ENCODE data around the gene MOGAT1. TPM values are rescaled to one million over a fixed set of nuclear protein-coding genes. Genes with fewer than 3 reads are reported as not detected.

The MOGAT1 gene
- not detected in 2 replicates for total RNA-seq (2011; cell fraction: chromatin; rRNA removed; ENCODE audit: low replicate concordance)
- not detected in 2 replicates for total RNA-seq (2011; cell fraction: nucleolus; rRNA removed)
- total RNA-seq (2011; cell fraction: nucleoplasm; rRNA removed): not detected in 2 replicates
- total RNA-seq (2014; rRNA removed): not detected in 2 replicates
- not detected in 2 replicates for total RNA-seq (2014; rRNA removed; fragmentation: Illumina TruSeq; extraction: Trizol)
- total RNA-seq (2015; rRNA removed; fragmentation: Illumina TruSeq; extraction: Trizol): not detected in 2 replicates
- total RNA-seq (2021): not detected in 2 replicates
- not detected in 2 replicates for polyA plus RNA-seq (2011; rRNA removed)
- not detected in 2 replicates for polyA plus RNA-seq (2011; cell fraction: cytosol; rRNA removed)
- not detected in 2 replicates for polyA plus RNA-seq (2011; cell fraction: nucleus; rRNA removed)
- polyA plus RNA-seq (2012): not detected in 2 replicates
- polyA plus RNA-seq (2014; fragmentation: Illumina TruSeq; extraction: Trizol): not detected in 2 replicates
- not detected for polyA plus RNA-seq (2014; fragmentation: Nextera tagmentation; extraction: Ambion mirVana)
- not detected in 2 replicates for polyA plus RNA-seq (2014; rRNA removed)
- polyA minus RNA-seq (2011; rRNA and poly(A)+ RNA removed): not detected in 2 replicates
- polyA minus RNA-seq (2011; cell fraction: cytosol; rRNA and poly(A)+ RNA removed): not detected in 2 replicates
- not detected in 2 replicates for polyA minus RNA-seq (2011; cell fraction: nucleus; rRNA and poly(A)+ RNA removed)
- Bru-seq, nascent RNA: percentile 4 among the genes with signal in this experiment
- percentile 8 among the genes with signal in this experiment for BruChase-seq, experiment 1, labeled RNA remaining after a 2-hour chase
- BruChase-seq, experiment 2, labeled RNA remaining after a 6-hour chase: percentile 12 among the genes with signal in this experiment
- long read RNA-seq, experiment 1: 0 reads
- long read RNA-seq, experiment 2: 0 reads
- long read RNA-seq, experiment 3: 0 reads

DNA sequence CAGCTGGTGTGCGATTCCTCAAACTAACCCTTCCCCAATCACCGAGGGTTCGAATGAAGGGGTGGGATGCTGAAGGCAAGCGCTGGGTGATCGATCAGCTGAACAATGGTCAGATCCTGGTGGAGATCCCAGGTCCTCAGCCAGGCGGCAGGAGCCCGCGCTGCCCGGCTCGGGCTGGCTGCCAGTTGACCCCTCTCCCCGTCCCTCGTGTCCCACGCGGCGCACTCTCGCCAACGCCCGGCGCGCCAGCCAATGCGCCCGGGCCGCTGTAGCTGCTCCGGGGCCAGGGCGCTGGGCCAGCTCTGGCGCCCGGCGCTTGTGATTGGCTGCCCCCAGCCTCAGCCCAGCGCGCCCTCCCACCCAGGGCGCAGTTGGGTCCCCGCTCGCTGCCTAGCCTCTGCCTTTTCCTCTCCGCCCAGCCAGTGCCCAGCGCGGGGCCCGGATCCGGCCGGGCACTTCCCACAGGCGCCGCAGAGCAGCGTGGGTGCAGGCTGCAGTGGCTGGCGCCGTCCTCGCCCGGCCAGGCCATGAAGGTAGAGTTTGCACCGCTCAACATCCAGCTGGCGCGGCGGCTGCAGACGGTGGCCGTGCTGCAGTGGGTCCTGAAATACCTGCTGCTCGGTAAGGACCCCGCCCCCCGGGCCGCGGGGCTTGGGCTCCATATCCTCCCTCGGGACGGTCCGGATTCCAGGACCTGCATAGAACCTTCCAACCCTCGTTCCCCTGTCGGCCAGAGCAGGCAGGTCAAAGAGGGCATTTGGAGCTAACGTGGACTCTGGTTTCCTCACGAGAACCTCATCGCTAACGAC is at the start of gene MOGAT1:
Gene MOGAT1 (plus strand): TSS at position 400 of the 809 bp plus-strand sequence. CDS start 128 bp downstream, at position 528.
- Histone ChIP-seq H3K36me3 (ENCODE audit: control insufficient read depth, insufficient read depth, low read length) (no peaks in the 10 kb centered on the region), H3K79me2 (ENCODE audit: control insufficient read depth, insufficient read depth, low read length) (no peaks in the 10 kb centered on the region), H3K9me3 (replicated peaks; ENCODE audit: control insufficient read depth, insufficient read depth, low read depth, low read length) (no peaks in the 10 kb centered on the region), H3K4me1 (replicated peaks in 1 of 2; ENCODE audit: control insufficient read depth in 2 of 2, insufficient read depth in 2 of 2, low read length in 2 of 2) (peaks cover 6 to 8% of the 10 kb centered on the region in 2 experiments; a peak in 3 of 5 replicates), H3K27ac (ENCODE audit: extremely low read depth, low read depth, low read length) (no peak within 1 kb of the TSS), H3K4me2 (ENCODE audit: insufficient read depth, low read length) (no peak within 1 kb of the TSS; the same call in 1 of the 2 replicates), H3K27me3 (ENCODE audit: control insufficient read depth in 2 of 2, insufficient read depth in 2 of 2, low read length in 2 of 2) (no peaks in the 10 kb centered on the region), H3K9me1 (ENCODE audit: control insufficient read depth, insufficient read depth, low read length) (no peaks in the 10 kb centered on the region), H3K9ac (ENCODE audit: insufficient read depth in 1 of 2, low read depth in 2 of 2, low read length in 2 of 2) (no peak within 1 kb of the TSS), H2AFZ (ENCODE audit: low read depth, low read length) (peak within 1 kb of the TSS; percentile 24; the same call in 1 of the 2 replicates), H3K4me3 (no peak within 1 kb of the TSS), H4K20me1 (replicated peaks; ENCODE audit: control insufficient read depth, insufficient read depth, low read length) (no peaks in the 10 kb centered on the region)
- ChIA-PET POLR2A (no interaction called here), CTCF (ENCODE audit: low intra/inter-chr PET ratio) (no interaction called here)
- DNase-seq (ENCODE audit: extremely low read depth in 1 of 4, low spot score in 3 of 4) (no peak), FAIRE-seq (no peak), ATAC-seq (peak; percentile 32; the same call in 2 of the 3 replicates)
- TF ChIP-seq ZNF41 (CRISPR knock-in tag; conservative IDR thresholded peaks at IDR 0.05): no peak
- TF ChIP-seq ETV6 (IDR thresholded peaks at IDR 0.05; ENCODE audit: borderline replicate concordance in 1 of 2, low read depth in 2 of 2, low read length in 1 of 2): no peak
- no peak for TF ChIP-seq ETV6 (CRISPR knock-in tag; IDR thresholded peaks at IDR 0.05; ENCODE audit: borderline replicate concordance)
- no peak for TF ChIP-seq ZNF408 (CRISPR knock-in tag; IDR thresholded peaks at IDR 0.05; ENCODE audit: low read depth)
- TF ChIP-seq ZNF584 (CRISPR knock-in tag; IDR thresholded peaks at IDR 0.05; ENCODE audit: low read depth): no peak
- in situ Hi-C loops (cut with MboI) (no loop called here), intact Hi-C loops (cut with micrococcal nuclease) (no loop called here)
- WGBS (ENCODE audit: insufficient coverage, low coverage, missing lambda C conversion rate): 31% methylated on average over 24 of the region's 66 CpGs
- no TSS peak for BruUV-seq (replicated peaks)
